GM19023 (cell line): Measurements from ENCODE around the gene LOC128125822.

Experiments used
- ATAC-seq: cut with Tn5 transposase; IDR thresholded peaks from one replicate; pipeline ENCODE4 v1.9.1; 2021; ENCODE audit warnings: mild to moderate bottlenecking, moderate library complexity; ENCODE audit not compliant: unreplicated experiment

Gene LOC128125822

GRCh38 chr6:63554782-63555181 is 17.5 kb upstream of the LOC128125822 start:
- ATAC-seq = no peak

GRCh38 chr6:63556369-63556768 is 15.9 kb upstream of the LOC128125822 start:
- ATAC-seq = no peak

GRCh38 chr6:63558278-63558677 is 14.0 kb upstream of the LOC128125822 start:
- peak; percentile 66 for ATAC-seq

- no peak for ATAC-seq
Measured at GRCh38 chr6:63560801-63561287, 11.4 kb upstream of the LOC128125822 start.

GRCh38 chr6:63561288-63561687 is 11.0 kb upstream of the LOC128125822 start:
- no peak for ATAC-seq

GRCh38 chr6:63563235-63563634 is 9.0 kb upstream of the LOC128125822 start:
- ATAC-seq = no peak

GRCh38 chr6:63565058-63565726 is 7.1 kb upstream of the LOC128125822 start:
- ATAC-seq = no peak

GRCh38 chr6:63565727-63566596 is 6.3 kb upstream of the LOC128125822 start:
- ATAC-seq = no peak

- no peak for ATAC-seq
Measured at GRCh38 chr6:63567966-63568365, 4.3 kb upstream of the LOC128125822 start.

- ATAC-seq = peak; percentile 4
Measured at GRCh38 chr6:63571361-63572043, 778 bp upstream of the LOC128125822 start.

- ATAC-seq = no peak
Measured at GRCh38 chr6:63572747-63573075, 431 bp downstream of the LOC128125822 start.

- peak; percentile 47 for ATAC-seq
Measured at GRCh38 chr6:63573076-63573898, 1.0 kb downstream of the LOC128125822 start.

- no peak for ATAC-seq
Measured at GRCh38 chr6:63573899-63574553, 1.7 kb downstream of the LOC128125822 start.

GRCh38 chr6:63574554-63574900 is 2.2 kb downstream of the LOC128125822 start:
- no peak for ATAC-seq

GRCh38 chr6:63576147-63576772 is 4.0 kb downstream of the LOC128125822 start:
- no peak for ATAC-seq

GRCh38 chr6:63576985-63577712 is 4.9 kb downstream of the LOC128125822 start:
- no peak for ATAC-seq

GRCh38 chr6:63578757-63579156 is 6.5 kb downstream of the LOC128125822 start:
- no peak for ATAC-seq

- ATAC-seq = no peak
Measured at GRCh38 chr6:63579937-63580703, 7.8 kb downstream of the LOC128125822 start.

GRCh38 chr6:63580704-63580961 is 8.4 kb downstream of the LOC128125822 start:
- no peak for ATAC-seq
